ENCODE data around the gene SORCS2.

GRCh38 chr4:7657545-7658297 is 465.4 kb downstream of the SORCS2 start:
- TF ChIP-seq GATA3 (IDR thresholded peaks at IDR 0.05; ENCODE audit: low read depth, low read length) (no peak), GATA2 (IDR thresholded peaks at IDR 0.05; ENCODE audit: low read depth, low read length) (no peak)

Data from SH-SY5Y (cell line).